Astrocyte of the spinal cord (primary cell): ENCODE data around the gene ARHGAP25.

Experiments
- DNase-seq: peaks from one replicate; pipeline ENCODE4 v3.0.0; 2011; ENCODE audit warnings: low read depth, low spot score
- H3K4me3 ChIP-seq: 2 replicates; pipeline ENCODE4 v1.5.1; 2011; ENCODE audit warnings: low read depth, mild to moderate bottlenecking, low read length, moderate library complexity
- CTCF ChIP-seq: IDR thresholded peaks from 2 replicates; pipeline ENCODE4 v1.5.1; 2012; ENCODE audit warnings: low read depth, mild to moderate bottlenecking, low read length, inconsistent platforms
- in situ Hi-C: cut with HindIII; loops from 2 replicates; pipeline ENCODE4 v1.10.0; 2017; ENCODE audit warnings: low sequenced_read_pairs

Gene ARHGAP25

GRCh38 chr2:68708629-68709028 lies 26.0 kb upstream of the ARHGAP25 start:
- no peak for TF ChIP-seq CTCF
- in situ Hi-C loops, result no loop called here
- no peak overlapping the region for H3K4me3 ChIP-seq
- DNase-seq, result no peak

GRCh38 chr2:68709421-68709911 lies 25.1 kb upstream of the ARHGAP25 start:
- in situ Hi-C loops, result no loop called here
- DNase-seq, result peak; percentile 53
- peak; percentile 77 for TF ChIP-seq CTCF
- no peak overlapping the region for H3K4me3 ChIP-seq

DNA sequence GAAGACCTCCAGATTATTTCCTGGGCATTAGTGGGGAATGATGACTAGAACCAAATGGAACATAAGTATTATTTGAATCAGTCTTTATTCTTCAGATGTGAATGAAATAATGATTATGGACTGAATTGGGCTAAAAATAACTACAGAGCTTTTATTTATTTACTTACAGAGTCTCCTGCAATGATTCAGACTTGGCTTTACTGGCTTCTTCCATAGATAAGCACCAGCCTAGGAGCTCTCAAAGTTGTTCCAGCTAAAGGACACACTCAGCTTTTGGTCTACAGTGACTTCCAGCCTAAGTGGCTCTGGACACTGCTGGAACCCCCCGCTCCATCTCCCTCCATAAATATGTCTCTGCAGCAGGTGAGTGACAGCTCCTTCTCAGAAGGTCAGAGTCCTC lies 24.3 kb upstream of the ARHGAP25 start:
- DNase-seq, result no peak
- in situ Hi-C loops, result no loop called here
- H3K4me3 ChIP-seq, result no peak overlapping the region
- TF ChIP-seq CTCF, result no peak

DNA sequence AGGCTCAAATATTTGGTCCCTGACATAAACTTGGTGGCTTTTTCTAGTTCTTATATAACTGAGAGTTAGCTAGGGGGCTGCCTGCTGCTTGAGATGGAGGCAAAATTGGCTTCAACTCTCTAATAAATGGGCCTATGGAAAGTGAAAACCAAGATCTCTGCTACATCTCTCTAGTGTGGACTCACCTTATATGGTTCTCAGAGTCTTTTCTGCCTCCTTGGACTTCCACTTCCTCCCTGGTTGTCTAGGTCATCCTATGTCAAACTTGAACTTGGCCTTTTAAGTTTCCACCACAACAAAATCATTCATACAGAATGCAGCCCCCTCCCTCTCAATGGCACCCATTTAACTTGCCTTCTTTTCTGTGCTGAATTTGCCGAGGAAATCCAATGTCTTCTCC lies 23.9 kb upstream of the ARHGAP25 start:
- H3K4me3 ChIP-seq, result no peak overlapping the region
- TF ChIP-seq CTCF, result no peak
- in situ Hi-C loops, result no loop called here
- no peak for DNase-seq

- in situ Hi-C loops, result no loop called here
- TF ChIP-seq CTCF, result no peak
- H3K4me3 ChIP-seq, result no peak overlapping the region
- DNase-seq, result no peak
These were observed 19.7 kb upstream of the ARHGAP25 start for GRCh38 chr2:68714866-68715265.

DNA sequence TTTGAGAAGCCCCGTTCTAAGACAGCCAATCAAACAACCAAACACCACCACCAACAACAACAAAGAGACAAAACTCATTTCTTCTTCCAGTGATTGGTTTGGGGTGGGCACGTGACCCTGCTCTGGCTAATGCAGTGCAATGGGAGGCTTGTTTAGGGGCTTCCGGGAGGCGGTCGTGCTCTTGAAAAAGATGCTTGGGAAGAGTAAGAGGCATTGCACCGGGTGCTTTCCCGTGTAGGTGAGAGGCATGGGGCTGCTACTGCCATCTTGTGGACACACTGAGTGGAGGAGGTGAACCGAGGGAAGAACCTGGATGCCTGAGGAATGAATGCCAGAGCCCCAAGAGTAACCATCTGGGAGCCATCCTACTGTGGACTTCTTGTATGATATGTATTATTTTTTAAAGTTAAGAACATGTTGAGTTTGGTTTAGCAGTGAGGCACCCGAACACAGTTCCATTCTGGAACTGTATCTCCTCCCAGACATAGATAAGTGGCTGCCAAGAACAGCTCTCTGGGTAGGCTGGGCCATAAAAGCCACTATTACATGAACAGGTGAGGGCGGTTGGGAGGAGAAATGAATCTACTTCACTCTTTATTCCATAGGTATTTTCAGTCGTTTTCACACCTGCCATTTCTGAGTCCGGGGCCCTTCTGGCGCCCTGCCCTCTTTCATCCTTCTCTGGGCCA lies 19.1 kb upstream of the ARHGAP25 start:
- in situ Hi-C loops, result no loop called here
- TF ChIP-seq CTCF, result peak; percentile 84
- peak; percentile 41 for DNase-seq
- no peak overlapping the region for H3K4me3 ChIP-seq
